LNCaP clone FGC (cell line): Measurements from ENCODE around the gene IL23R.

Experiments
- DNase-seq: peaks from one replicate; pipeline ENCODE4 v3.0.0-alpha.2; 2011; ENCODE audit warnings: low read depth
- H3K4me3 ChIP-seq: 2 replicates; pipeline ENCODE4 v1.5.1; 2011; ENCODE audit warnings: mild to moderate bottlenecking, low read depth, low read length, control low read depth
- CTCF ChIP-seq: IDR thresholded peaks from 2 replicates; pipeline ENCODE4 v1.5.1; 2012; ENCODE audit warnings: mild to moderate bottlenecking; ENCODE audit not compliant: control insufficient read depth, insufficient read depth; ENCODE audit errors: extremely low read depth

IL23R gene

DNA sequence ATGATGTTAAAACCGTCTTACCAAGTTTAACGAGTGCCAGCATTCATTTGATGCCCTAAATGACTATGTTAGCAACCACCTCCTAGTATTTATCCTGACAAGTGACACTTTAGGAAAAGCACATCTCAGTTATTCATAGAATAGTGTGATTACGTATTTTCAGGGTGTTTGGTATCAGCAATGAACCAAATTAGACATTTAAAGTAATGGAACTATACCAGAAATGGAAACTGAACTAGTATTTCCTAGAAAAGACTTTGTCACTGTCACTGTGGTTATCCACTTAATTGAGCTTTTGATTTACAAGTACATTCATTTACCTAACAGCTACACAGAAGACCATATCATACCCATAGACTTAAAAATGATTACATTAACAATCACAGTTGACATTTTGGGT, 137.8 kb downstream of the IL23R start:
- no peak for TF ChIP-seq CTCF
- no peak overlapping the region for H3K4me3 ChIP-seq
- DNase-seq: no peak

- TF ChIP-seq CTCF: no peak
- H3K4me3 ChIP-seq: no peak overlapping the region
- DNase-seq: no peak
These were observed 140.3 kb downstream of the IL23R start for GRCh38 chr1:67306547-67306946.

GRCh38 chr1:67307251-67308060, 141.2 kb downstream of the IL23R start, which contains the start of gene IL12RB2:
Gene IL12RB2 (plus strand): TSS chr1:67307873. CDS start chr1:67320369, 12,496 bp downstream.
- no peak for DNase-seq
- H3K4me3 ChIP-seq: no peak within 1 kb of the TSS
- TF ChIP-seq CTCF: no peak

DNA sequence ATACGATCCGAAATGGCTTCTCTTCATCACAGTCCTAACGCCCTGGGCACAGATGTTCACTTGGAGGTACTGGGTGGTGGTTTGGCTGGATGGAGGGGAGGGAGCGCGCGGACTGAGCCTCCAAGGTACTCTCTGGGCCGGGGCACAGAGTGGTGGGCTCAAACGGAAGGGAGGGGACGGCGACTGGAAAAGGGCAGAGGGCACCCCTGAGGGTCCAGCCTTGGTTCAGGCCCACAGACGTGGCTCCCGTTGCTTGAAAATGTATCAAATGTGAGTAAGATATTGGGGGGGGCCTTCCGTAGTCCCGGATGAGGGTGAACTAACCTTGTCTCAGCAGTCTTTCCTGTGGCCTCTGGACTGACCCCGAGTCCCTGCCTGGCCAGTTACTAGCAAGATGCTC, 141.9 kb downstream of the IL23R start:
- TF ChIP-seq CTCF: no peak
- H3K4me3 ChIP-seq: no peak overlapping the region
- DNase-seq: no peak
